NCI-H2171 treated with DMSO at 0.1 percent for 48 hours (cell line): ENCODE measurements around the gene MAFF.
"Not testable (repeated sequence)": the region's sequence is repeated elsewhere in the genome, so short reads cannot be mapped to it uniquely, and the experiment has no call there.

Experiments
- DNase-seq: peaks from one replicate; lab custom pipeline; 2025; lab: John Stamatoyannopoulos, UW

The MAFF gene

GRCh38 chr22:38177571-38177925 lies 24.2 kb upstream of the MAFF start:
- DNase-seq, result not testable (repeated sequence)

DNA sequence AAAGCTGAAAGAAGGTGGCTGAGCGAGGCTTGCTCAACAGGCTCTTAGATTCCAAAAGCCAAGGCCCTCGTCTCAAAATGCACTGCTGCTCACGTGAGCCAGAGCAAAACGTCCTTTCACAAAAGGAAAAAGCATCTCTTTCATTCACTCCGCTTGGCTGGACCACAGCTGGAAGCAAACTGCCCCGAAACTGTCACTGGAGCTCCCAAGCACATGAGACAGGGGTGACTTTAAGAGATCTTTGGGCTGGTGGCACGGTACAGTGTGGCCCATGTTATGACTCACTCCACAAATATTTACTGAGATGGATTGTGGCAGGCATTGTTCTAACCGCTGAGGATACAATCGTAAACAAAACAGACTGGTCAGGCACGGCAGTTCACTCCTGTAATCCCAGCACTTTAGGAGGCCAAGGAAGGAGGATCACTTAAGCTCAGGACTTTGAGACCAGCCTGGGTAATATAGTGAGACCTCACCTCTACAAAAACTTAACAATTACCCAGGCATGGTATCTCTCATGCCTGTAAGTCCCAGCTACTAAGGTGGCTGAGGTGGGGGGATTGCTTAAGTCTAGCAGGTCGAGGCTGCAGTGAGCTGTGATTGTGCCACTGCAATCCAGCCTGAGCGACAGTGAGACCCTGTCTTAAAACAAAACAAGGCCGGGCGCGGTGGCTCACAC lies 23.7 kb upstream of the MAFF start:
- no peak for DNase-seq

DNA sequence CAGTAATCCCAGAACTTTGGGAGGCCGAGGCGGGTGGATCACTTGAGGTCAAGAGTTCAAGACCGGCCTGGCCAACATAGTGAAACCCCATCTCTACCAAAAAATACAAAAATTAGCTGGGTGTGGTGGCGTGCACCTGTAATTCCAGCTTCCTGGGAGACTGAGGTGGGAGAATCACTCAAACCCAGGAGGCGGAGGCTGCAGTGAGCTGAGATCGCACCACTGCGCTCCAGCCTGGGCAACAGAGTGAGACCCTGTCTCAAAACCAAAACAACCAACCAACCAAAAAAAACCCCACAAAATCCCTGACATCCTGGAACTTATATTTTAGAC lies 23.2 kb upstream of the MAFF start:
- not testable (repeated sequence) for DNase-seq

- no peak for DNase-seq
These were observed 20.8 kb upstream of the MAFF start for GRCh38 chr22:38180841-38181452.

DNA sequence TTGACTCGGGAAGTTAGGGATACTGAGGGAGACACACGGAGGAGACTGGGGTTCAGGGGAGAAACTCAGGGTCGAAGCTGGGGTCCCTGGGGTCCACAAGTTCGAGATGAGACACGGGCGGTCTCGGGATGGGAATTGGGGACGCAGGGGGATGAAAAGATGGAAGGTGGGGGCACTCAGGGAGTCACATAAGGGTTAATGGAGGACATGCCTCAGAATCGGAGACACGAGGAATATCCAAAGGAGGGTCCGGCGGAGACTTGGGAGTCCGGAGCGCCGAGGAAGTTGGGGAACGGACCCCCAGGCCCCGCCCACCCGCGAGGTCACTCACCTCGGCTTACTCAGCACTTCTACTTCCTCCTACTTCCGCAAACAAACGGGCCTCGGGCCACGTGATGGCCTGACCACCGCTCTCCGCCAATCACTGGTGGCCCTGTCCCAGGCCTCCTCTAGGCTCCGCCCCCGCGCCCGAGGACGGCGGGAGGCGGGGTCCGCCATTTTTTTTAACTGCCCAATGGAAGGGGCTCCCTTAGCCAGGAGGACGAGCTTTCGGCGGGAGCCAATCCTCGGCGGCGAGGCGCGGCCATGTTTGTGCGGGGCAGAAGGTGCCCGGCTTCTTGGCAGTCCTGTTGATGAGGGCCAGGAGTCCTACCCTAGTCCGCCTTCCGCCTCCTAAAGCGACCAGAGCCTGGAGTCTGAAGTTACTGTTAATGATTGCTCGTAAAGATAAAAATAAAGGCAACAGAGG lies 20.2 kb upstream of the MAFF start, which contains the start of gene PLA2G6:
PLA2G6 (minus strand) TSS at position 378 of the 748 bp plus-strand sequence. CDS start 12,404 bp downstream, outside the sequence.
- peak; percentile 99 for DNase-seq

GRCh38 chr22:38184788-38185187 lies 17.0 kb upstream of the MAFF start:
- no peak for DNase-seq

DNA sequence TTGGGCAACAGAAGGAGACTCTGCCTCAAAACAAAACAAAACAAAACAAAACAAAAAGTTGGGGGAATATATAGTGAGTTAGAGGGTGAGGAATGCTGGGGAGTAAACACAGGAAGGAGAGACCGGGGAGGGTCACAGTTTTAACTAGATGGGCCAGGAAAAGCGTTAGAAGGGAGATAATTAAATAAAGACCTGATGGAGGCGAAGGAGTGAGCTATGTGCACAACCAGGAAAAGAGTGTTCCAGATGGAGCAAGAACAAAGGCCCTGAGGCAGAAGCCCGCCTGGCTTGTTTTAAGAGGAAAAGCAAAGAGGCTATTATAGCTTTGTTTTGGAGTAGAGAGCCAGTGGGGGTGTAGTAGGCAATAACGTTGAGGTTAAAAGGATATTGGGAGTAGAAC lies 15.4 kb upstream of the MAFF start:
- no peak for DNase-seq

DNA sequence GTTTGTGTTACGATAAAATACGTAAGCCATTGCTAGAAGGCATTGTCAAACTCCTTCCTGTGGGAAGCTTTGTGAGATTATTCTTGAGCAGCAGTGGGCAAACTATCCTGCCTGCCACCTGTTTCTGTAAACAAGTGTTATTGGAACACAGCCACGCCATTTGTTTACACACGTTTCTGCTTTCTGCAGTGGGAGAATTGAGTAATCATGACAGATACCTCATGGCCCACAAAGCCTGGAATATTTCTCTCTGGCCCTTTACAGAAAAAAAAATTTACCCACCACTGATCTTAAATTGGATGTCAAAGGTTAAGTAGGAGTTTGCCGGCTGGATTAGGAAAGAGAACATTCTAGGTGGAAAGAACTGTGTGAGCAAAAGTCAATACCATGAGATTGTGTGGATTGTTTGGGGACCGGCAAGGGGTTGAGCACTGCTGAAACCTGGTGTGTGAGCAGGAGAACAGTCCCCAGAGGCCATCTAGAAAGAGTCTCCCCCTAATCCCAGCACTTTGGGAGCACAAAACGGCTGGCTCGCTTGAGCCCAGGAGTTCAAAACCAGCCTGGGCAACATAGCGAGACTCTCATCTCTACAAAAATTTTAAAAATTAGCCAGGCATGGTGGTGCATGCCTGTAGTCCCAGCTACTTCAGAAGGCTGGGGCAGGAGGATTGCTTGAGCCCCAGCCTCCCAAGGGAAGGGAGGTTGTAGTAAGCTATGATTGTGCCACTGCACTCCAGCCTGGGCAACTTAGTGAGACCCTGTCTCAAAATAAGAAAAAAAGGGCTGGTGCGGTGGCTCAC lies 14.2 kb upstream of the MAFF start:
- DNase-seq, result peak; percentile 57

GRCh38 chr22:38189104-38189503 lies 12.7 kb upstream of the MAFF start:
- DNase-seq, result no peak

GRCh38 chr22:38190581-38190980 lies 11.2 kb upstream of the MAFF start:
- no peak for DNase-seq

GRCh38 chr22:38191055-38191454 lies 10.7 kb upstream of the MAFF start:
- DNase-seq, result no peak

- DNase-seq, result no peak
These were observed 9.9 kb upstream of the MAFF start for GRCh38 chr22:38191731-38192474.

DNA sequence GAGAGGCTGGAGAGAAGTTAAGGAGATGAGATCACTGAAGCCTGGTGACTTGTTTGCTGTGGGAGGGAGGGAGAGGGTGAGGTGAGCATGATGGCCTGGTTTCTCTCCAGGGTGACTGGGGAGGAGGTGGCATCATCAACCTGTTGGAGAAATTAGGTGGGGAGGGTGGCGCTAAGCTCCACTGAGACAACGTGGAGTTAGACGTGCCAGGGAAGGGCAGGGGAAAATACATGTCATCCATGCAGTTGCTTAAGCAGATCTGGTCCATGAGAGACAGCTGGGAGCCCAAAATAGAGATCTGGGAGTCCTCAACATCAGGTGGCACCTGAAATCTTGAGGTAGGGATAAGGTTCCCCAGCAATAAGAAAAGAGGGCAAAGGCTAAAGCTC lies 9.3 kb upstream of the MAFF start:
- DNase-seq, result no peak

DNA sequence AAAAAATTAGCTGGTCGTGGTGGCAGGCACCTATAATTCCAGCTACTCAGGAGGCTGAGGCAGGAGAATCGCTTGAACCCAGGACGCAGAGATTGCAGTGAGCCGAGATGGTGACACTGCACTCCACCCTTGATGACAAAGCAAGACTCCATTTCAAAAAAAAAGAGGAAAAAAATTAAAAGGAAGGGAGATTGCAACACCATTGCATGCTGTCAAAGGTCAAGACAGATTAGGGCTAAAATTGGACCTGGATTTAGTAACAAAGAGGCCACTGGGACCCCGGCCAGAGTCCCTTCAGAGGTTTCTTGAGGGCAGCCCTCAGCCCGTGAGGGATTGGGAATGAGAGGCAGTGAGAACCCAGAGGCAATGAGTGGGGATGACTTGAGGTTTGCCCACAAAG lies 8.2 kb upstream of the MAFF start:
- DNase-seq, result no peak

- no peak for DNase-seq
These were observed 4.9 kb upstream of the MAFF start for GRCh38 chr22:38196791-38197419.

- DNase-seq, result no peak
These were observed 1.8 kb upstream of the MAFF start for GRCh38 chr22:38199826-38200559.

GRCh38 chr22:38201371-38201710 lies 453 bp upstream of the MAFF start:
- DNase-seq, result no peak

DNA sequence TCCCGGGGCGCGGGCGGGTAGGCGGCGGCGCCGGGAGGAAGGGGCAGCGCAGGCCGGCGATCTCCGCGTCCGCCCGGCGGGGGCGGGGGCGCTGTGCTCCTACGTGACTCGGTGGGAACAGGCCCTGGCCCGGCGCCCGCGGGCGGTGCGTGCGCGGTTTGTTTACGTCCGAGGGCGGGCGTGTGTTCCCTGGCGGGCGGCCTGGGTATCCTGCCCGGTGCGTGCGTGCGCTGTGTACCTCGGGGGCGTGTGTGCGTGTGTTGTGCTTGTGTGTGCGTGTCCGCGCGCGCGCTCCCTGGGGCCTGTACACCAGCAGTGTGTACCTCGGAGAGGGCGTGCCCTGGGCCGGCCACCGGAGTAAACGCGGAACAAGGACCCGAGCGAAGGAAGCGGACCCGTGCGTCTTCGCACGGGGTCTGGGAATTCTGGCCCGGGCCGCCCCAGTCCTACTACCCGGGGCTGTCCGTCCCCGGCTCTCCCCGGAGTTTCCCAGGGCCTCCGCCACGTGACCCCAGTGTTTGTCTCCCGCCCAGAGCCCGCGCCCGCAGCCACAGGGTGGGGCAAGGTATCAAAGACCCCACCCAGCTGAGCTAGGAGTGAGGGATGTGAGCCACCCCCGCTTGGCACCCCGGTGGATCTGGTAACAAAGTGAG lies 769 bp downstream of the MAFF start:
- peak; percentile 30 for DNase-seq

DNA sequence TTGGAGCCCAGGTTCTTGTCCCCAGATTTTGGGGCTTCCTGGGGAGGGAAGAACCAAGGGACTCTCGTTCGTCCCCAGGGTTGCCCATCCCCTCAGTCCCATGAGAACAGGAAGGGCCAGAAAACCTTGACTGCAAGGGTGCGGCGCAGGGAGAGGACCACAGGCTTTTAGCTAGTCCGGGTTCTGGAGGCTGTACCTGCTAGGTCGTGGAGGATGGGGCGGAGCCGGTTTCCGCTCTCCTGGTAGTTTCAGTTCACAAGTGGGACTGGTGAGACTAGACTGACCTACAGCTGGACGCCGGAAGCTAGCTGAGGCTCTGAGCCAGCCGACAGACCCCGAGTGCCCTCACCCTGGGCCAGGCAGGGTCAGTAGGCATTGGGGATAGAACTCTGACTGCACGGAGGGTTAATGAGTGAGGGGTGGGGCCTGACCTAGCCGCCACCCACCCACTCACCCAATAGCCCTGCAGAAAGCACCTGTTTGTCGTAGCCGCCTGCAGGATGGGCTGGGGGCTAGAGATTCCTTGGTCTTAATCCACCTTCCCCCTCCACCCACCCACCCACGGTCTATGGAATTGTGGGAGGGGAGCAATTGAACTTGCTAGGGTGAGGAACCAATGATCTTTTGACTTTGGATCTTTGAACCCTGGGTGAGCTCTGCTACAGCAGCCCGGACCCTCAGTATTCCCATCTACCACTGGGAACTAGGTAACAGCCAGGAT lies 1.5 kb downstream of the MAFF start:
- no peak for DNase-seq
